Kasumi-1 (cell line): Measurements from ENCODE around the gene ARHGAP42.
"Not testable (repeated sequence)": the region's sequence is repeated elsewhere in the genome, so short reads cannot be mapped to it uniquely, and the experiment has no call there.

Experiments used
- DNase-seq, 2 experiments: peaks; one replicate each; lab custom pipeline; 2025; lab: John Stamatoyannopoulos, UW

Gene ARHGAP42

DNA sequence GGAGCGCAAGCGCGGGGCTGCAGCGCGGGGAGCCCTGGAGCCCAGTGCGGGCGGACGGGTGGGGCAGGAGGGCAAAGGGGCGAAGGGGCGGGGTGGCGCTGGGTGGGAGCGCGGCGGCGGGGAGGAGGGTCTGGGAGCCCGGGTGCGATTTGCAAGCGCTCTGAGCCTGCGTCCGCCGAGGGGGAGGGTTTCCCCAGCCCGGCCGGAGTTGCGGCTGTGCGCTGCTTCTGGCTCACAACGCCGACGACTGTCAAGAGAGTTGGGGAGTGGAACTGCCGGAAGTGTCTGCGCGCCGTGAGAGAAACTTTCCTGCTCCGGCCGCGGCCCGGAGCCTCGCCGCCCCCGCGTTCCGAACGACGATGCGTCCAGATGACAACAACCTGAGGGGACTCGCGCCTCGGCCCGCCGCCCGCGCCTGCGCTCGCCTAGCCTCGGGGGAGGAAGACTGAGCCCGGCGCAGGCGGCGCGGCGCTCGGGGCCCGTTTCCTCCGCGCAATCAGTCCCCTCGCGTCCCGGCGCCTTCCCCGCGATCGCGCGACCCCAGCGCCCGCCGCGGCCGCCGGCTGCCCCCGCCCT is at the start of gene ARHGAP42:
Gene ARHGAP42 (plus strand): TSS at position 235 of the 576 bp plus-strand sequence. CDS start 391 bp downstream, outside the sequence.
- DNase-seq = peak; percentile 40 to 62

DNA sequence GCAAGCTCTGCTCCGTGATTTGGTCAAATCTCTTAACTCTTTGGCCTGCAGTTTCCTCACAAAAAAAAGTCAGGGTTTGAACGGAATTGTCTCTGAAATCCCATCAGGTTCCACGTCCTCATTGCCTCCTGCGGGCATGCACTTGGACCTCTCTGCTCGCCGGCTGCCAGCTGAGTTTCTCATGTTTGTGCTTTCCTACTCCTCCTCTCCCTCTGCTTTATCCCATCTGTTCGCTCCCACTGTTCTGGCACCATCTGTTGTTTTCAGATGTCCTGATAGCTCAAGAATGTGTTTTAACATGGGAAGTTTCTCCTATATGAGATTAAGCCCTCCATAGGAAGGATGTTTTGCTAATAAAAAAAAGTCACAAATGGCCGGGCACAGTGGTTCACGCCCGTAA is 49.4 kb upstream of the ARHGAP42 start:
- no peak for DNase-seq

DNA sequence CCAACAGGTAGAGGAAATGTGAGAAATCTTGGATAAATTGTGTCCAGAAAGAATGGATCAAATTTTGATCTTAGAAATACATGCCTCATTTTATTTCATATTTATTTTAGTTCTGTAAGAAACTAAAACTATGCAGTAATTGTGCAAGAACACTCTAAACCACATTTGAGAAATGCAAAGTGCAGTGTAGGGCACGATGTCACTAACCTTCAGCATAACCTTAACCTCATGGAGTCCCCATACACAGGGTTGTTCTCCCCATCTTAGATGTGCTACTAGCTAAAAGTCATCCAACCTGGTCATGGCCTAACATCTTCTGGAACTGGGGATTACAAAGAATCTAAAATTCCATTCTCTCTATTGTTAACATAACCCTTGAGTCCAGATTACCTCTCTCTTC is 48.4 kb upstream of the ARHGAP42 start:
- DNase-seq = no peak

- no peak for DNase-seq
Observed at GRCh38 chr11:100639140-100639539, 47.9 kb upstream of the ARHGAP42 start.

DNA sequence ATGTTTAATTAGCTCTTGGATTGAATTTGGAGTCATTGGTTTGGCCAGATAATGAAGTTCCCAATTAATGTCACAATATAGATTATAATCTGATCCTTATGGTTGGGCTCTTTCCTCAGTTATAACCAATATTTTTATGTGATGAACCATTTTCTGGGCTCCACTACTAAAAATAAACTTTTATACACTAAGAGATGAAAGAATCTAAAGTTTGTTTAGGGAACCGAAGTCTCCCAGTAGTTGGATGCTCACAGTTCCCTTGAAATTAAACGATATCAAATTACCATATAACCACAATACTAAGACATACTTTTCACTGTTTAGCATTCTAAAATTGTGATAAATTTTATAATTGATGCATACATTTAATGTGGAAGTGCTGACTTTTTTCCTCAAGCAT is 47.0 kb upstream of the ARHGAP42 start:
- no peak for DNase-seq

- DNase-seq = no peak
Observed at GRCh38 chr11:100640646-100641045, 46.4 kb upstream of the ARHGAP42 start.

GRCh38 chr11:100641456-100641855 is 45.6 kb upstream of the ARHGAP42 start:
- DNase-seq = no peak

GRCh38 chr11:100646545-100646944 is 40.5 kb upstream of the ARHGAP42 start:
- no peak for DNase-seq

DNA sequence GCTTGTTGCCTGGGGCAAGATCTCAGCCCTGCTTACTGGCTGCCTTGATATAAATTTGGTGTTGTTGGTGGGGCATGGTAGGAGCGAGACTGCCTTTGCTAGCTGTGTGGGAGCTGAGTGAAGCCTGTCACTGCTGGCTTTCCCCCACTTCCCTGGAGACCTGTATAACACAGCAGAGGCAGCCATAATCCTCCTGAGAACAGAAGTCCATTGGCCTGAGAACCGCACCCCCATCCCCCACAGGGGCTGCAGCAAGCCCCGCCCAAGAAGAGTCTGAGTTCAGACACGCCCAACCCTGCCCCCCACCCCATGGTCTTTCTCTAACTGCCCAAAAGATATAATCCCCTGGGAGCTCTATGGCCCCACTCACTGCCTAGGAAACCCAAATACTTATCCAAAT is 39.2 kb upstream of the ARHGAP42 start:
- DNase-seq = no peak

GRCh38 chr11:100663583-100663982 is 23.5 kb upstream of the ARHGAP42 start:
- no peak for DNase-seq

GRCh38 chr11:100663996-100664395 is 23.1 kb upstream of the ARHGAP42 start:
- DNase-seq = no peak

GRCh38 chr11:100666816-100667215 is 20.3 kb upstream of the ARHGAP42 start:
- not testable (repeated sequence) for DNase-seq

GRCh38 chr11:100667449-100667848 is 19.6 kb upstream of the ARHGAP42 start:
- peak in 1 of 2 experiments; percentile 11 for DNase-seq

DNA sequence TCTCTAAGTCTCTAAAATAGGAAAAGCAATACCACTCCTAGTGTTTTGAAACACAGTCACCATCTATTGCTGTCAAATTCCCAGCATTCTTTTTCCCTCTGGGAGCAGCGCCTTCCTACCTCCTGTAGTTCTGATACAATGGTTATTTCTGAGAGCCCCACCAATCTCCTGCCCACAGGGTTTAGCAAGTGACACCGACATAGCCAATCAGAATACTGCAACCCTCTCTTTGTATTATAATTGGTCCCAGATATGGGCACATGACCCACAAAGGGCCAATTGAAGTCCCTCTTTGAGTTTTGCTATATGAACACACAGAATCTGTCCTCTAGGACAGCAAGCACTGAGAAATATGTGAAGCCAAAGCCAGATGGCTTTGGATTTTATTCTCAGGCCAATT is 16.9 kb upstream of the ARHGAP42 start:
- DNase-seq = no peak

- no peak for DNase-seq
Observed at GRCh38 chr11:100671471-100671870, 15.6 kb upstream of the ARHGAP42 start.

- DNase-seq = no peak
Observed at GRCh38 chr11:100672498-100673033, 14.5 kb upstream of the ARHGAP42 start.

DNA sequence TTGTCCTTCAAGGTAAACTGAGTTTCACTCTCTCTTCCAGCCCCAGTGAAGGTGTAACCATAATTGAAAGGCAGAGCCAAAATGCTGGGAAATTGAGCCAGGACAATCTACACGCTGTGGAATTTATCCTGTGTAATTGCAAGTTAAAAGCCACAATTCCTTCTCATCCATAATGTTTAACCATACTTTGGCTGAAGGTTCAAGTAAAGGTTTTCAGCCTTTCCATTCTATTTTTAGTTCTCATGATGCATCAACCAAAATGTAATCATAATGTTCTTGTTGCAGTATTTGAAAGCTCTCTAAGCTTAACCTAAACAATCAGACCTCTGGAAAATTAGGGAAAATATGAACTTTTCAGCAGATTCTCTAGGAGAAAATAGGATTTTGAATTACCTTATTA is 14.0 kb upstream of the ARHGAP42 start:
- no peak for DNase-seq

GRCh38 chr11:100674212-100674611 is 12.9 kb upstream of the ARHGAP42 start:
- DNase-seq = no peak

DNA sequence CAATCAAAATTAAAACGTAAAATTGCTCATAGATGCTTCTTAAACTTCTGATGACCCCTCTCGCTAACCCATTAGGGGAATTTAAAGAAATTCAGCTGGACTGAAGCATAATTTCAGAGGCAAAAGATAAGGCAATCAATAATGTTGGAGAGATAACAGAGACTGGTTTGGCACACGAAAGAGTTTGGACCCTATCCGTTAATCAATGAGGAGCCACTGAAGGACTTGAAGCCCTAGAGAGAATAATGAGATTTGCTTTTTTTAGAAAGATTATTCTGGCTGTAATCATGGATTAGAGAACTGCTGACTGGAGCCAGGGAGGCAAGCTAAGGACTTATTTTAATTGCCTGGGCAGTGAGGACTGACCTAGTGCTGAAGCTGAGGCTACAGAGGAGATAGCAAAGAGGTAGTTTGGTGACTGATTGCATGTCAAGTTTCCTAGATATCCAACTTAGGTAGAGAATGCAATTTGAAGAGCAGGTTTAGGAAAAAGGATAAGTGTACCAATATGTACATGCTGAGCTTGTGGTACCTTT is 11.9 kb upstream of the ARHGAP42 start:
- no peak for DNase-seq

- no peak for DNase-seq
Observed at GRCh38 chr11:100676901-100677300, 10.2 kb upstream of the ARHGAP42 start.

DNA sequence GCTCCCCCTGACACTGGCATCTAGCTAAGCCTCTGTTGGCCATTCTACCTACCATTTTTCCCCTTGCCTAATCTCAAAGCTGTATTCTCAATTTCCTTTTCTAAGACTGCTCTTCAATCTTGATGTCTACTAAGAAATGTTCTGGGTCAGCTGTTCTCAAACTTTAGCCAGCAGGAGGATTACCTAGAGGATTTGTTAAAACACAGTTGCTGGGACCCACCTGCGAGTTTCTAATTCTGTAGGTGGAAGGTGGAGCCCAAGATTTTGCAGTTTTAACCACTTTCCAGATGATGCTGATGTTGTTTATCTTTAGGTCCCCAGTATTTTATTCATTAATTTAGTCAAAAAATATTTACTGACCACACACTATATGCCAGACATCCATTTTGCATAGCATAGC is 9.3 kb upstream of the ARHGAP42 start:
- DNase-seq = no peak

- DNase-seq = no peak
Observed at GRCh38 chr11:100680070-100680469, 7.0 kb upstream of the ARHGAP42 start.

DNA sequence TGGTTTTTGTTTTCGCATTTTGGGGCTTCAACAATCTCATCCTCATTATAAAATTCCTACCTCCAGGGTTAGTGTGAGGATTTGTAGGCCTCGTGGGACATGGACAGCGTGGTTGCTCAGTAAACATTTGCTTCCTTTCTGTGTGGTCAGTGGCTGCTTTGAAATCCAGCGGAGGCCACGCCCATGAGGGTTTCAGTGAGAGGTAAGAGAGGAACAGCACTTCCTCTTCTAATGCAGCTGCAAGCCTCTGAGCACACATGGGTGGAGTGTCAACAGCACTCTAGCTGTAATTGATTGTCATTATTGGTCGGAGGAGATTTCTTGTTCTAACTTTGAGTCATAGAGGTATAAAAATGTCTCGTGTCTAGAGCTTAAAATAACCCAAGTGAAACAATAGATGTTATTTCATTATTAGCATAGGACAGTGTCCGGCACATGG is 6.0 kb upstream of the ARHGAP42 start:
- DNase-seq = peak; percentile 81 to 84
